Measurements from ENCODE around the gene SERP2. TPM values are rescaled to one million over a fixed set of nuclear protein-coding genes. Genes with fewer than 3 reads are reported as not detected.
A peak's percentile ranks its signal among the peaks of the same experiment; 100 is the strongest.
"Not testable (repeated sequence)": the region's sequence is repeated elsewhere in the genome, so short reads cannot be mapped to it uniquely, and the experiment has no call there.

The SERP2 gene
- 3.0 and 3.5 TPM in 2 replicates for total RNA-seq (2012; rRNA removed)

DNA sequence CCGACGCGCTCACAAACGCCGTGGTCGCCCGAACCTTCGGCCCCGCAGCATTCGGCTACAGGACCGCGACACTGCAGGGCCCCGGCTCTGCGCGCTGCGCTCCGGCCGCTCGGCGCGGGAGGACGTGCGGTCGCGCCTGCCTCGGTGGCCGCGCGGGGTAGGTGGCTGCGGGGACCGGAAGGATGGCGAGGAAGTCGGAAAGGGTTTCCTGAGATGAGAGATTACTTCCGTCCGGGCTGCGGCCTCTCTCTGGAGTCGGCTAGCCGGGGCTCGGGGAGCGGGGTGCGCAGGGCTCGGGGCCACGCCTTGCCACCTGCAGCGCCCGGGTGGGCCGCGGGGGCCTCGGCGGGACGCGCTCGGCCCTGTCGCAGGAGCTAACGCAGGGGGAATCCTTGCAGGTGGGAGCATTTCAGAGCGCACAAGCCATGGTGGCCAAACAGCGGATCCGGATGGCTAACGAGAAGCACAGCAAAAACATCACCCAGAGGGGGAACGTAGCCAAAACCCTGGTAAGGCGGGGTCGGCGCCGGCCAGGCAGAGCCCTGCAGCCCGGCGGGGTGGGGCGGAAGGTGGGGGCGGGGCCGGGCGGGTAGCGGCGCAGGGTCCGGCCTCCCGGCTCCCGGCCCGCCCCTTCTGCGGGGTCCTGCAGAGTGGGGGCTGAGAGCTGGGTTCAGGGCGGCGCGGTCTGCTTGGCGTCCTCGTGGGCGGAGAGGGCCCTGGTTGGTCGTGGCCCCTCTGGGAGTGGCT lies at the start of gene SERP2:
Gene SERP2, plus strand, starts transcription at position 224 of the 747 bp plus-strand sequence. Its CDS starts 202 bp downstream, at position 426.
- Histone ChIP-seq H3K36me3 (ENCODE audit: insufficient read depth, low read length) (no peaks in the 10 kb centered on the region), H3K9me3 (replicated peaks; ENCODE audit: low read length) (no peaks in the 10 kb centered on the region), H3K4me1 (ENCODE audit: control insufficient read depth, insufficient read depth, low read length) (peaks cover 16% of the 10 kb centered on the region), H3K4me2 (ENCODE audit: low read length) (peak within 1 kb of the TSS; percentile 98), H3K9ac (ENCODE audit: low read depth, low read length) (peak within 1 kb of the TSS; percentile 86), H3K27me3 (ENCODE audit: control insufficient read depth, insufficient read depth, low read length) (no peaks in the 10 kb centered on the region), H3K4me3 (ENCODE audit: low read length) (peak within 1 kb of the TSS; percentile 82)

GRCh38 chr13:44326961-44327360 lies 46.7 kb upstream of the SERP2 start:
- no peak overlapping the region for H3K4me2 ChIP-seq (ENCODE audit: low read length)
- H3K36me3 ChIP-seq (ENCODE audit: insufficient read depth, low read length) = no peaks in the 10 kb centered on the region

DNA sequence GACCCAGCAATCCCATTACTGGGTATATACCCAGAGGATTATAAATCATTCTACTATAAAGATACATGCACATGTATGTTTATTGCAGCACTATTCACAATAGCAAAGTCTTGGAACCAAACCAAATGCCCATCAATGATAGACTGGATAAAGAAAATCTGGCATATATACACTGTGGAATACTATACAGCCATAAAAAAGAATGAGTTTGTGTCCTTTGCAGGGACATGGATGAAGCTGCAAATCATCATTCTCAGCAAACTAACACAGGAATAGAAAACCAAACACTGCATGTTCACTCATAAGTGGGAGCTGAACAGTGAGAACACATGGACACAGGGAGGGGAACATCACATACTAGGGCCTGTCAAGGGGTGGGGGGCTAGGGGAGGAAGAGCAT lies 44.6 kb upstream of the SERP2 start:
- not testable (repeated sequence) for H3K4me3 ChIP-seq (ENCODE audit: low read length); H3K36me3 ChIP-seq (ENCODE audit: insufficient read depth, low read length); H3K27me3 ChIP-seq (ENCODE audit: control insufficient read depth, insufficient read depth, low read length); H3K4me2 ChIP-seq (ENCODE audit: low read length); H3K9me3 ChIP-seq (replicated peaks; ENCODE audit: low read length); H3K9ac ChIP-seq (ENCODE audit: low read depth, low read length)
- H3K4me1 ChIP-seq (ENCODE audit: control insufficient read depth, insufficient read depth, low read length) = peaks cover 14% of the 10 kb centered on the region

More at GRCh38 chr13:44326961-44327360, 46.7 kb upstream of the SERP2 start:
- Histone ChIP-seq H3K4me3 (ENCODE audit: low read length) (no peak overlapping the region), H3K4me1 (ENCODE audit: control insufficient read depth, insufficient read depth, low read length) (peaks cover 7% of the 10 kb centered on the region), H3K27me3 (ENCODE audit: control insufficient read depth, insufficient read depth, low read length) (no peaks in the 10 kb centered on the region), H3K9ac (ENCODE audit: low read depth, low read length) (no peak overlapping the region), H3K9me3 (replicated peaks; ENCODE audit: low read length) (no peaks in the 10 kb centered on the region)

- Histone ChIP-seq H3K4me1 (ENCODE audit: control insufficient read depth, insufficient read depth, low read length) (peaks cover 14% of the 10 kb centered on the region), H3K27me3 (ENCODE audit: control insufficient read depth, insufficient read depth, low read length) (no peaks in the 10 kb centered on the region), H3K9ac (ENCODE audit: low read depth, low read length) (no peak overlapping the region), H3K4me2 (ENCODE audit: low read length) (no peak overlapping the region), H3K9me3 (replicated peaks; ENCODE audit: low read length) (no peaks in the 10 kb centered on the region), H3K36me3 (ENCODE audit: insufficient read depth, low read length) (no peaks in the 10 kb centered on the region), H3K4me3 (ENCODE audit: low read length) (no peak overlapping the region)
Observed at GRCh38 chr13:44329909-44330545, 43.6 kb upstream of the SERP2 start.

DNA sequence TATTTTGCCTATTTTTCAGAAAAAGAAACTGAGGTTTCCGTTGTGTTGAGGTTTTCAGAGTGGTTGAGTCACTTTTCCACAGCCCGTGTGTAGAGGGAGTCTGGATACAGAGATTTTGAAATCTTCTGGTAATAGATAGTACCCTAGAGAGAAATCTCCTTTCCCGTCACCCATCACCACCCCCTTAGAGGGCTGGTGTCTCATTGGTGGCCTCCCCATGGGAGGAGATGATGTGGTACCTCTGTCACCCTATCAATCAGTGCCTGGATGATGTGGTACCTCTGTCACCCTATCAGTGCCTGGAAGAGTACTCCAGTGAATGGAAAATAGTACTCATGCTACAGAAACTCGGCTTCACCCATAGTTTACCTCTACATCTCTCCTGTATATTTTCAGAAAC lies 42.2 kb upstream of the SERP2 start:
- H3K9ac ChIP-seq (ENCODE audit: low read depth, low read length) = no peak overlapping the region
- no peaks in the 10 kb centered on the region for H3K36me3 ChIP-seq (ENCODE audit: insufficient read depth, low read length)
- H3K4me3 ChIP-seq (ENCODE audit: low read length) = no peak overlapping the region
- H3K27me3 ChIP-seq (ENCODE audit: control insufficient read depth, insufficient read depth, low read length) = no peaks in the 10 kb centered on the region
- H3K4me2 ChIP-seq (ENCODE audit: low read length) = peak overlapping the region; percentile 17
- no peaks in the 10 kb centered on the region for H3K9me3 ChIP-seq (replicated peaks; ENCODE audit: low read length)
- peaks cover 14% of the 10 kb centered on the region for H3K4me1 ChIP-seq (ENCODE audit: control insufficient read depth, insufficient read depth, low read length)

GRCh38 chr13:44331912-44332851 lies 41.4 kb upstream of the SERP2 start:
- Histone ChIP-seq H3K9me3 (replicated peaks; ENCODE audit: low read length) (no peaks in the 10 kb centered on the region), H3K36me3 (ENCODE audit: insufficient read depth, low read length) (no peaks in the 10 kb centered on the region), H3K9ac (ENCODE audit: low read depth, low read length) (no peak overlapping the region), H3K4me2 (ENCODE audit: low read length) (peak overlapping the region; percentile 17), H3K4me3 (ENCODE audit: low read length) (no peak overlapping the region), H3K4me1 (ENCODE audit: control insufficient read depth, insufficient read depth, low read length) (peaks cover 14% of the 10 kb centered on the region), H3K27me3 (ENCODE audit: control insufficient read depth, insufficient read depth, low read length) (no peaks in the 10 kb centered on the region)

DNA sequence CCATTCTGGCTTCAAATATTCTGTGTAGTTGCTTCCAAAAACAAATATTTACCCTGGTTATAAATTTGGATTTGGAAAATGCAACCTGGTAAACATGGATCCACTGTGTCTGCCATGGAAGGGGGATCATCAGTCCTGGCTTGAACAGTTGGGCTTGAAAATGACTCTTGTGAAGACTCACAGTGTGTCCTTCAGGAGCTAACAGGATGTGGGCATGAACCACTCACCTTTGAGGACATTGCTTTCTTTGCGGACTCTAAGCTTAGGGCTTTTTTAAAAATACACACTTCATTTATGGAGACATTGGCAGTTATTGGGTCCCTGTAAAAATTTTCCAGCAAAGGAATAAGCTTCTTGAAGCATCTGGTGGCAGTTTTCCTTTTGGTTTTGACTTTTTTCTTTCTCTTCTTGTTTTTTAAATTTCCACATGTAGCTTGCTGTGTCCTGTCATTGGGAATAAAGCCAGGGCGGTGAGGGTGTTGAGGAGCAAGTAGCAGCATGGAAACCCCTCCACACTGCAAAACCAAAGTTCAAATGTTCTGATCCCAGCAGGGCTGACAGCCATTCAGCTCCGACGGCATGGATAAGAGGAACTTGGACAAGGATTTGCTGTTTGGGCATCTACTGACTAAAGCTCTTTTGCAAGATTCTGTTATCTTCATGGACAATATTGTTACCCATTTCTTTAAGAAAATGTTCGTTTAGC lies 39.5 kb upstream of the SERP2 start:
- Histone ChIP-seq H3K4me3 (ENCODE audit: low read length) (no peak overlapping the region), H3K4me2 (ENCODE audit: low read length) (no peak overlapping the region), H3K4me1 (ENCODE audit: control insufficient read depth, insufficient read depth, low read length) (peaks cover 14% of the 10 kb centered on the region), H3K36me3 (ENCODE audit: insufficient read depth, low read length) (no peaks in the 10 kb centered on the region), H3K9me3 (replicated peaks; ENCODE audit: low read length) (no peaks in the 10 kb centered on the region), H3K27me3 (ENCODE audit: control insufficient read depth, insufficient read depth, low read length) (no peaks in the 10 kb centered on the region), H3K9ac (ENCODE audit: low read depth, low read length) (no peak overlapping the region)

DNA sequence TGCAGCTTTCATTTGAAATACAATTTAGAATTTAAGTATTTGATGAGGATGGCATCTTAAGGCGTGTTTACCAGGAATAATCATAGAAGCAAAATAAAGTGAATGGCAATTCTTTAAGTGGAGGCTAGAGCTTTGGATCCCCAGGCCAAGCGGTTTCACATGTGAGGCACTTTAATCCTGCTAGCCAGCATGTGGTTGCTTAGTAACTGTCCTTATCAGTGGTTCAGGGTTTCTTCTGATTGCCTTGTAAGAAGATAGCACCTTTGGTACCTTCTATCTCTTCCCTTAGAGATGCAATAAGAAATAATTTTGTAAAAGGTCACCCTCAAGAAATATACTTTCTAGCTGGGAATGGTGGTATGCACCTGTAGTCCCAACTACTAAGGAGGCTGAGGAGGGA lies 38.9 kb upstream of the SERP2 start:
- Histone ChIP-seq H3K4me2 (ENCODE audit: low read length) (no peak overlapping the region), H3K27me3 (ENCODE audit: control insufficient read depth, insufficient read depth, low read length) (no peaks in the 10 kb centered on the region), H3K36me3 (ENCODE audit: insufficient read depth, low read length) (no peaks in the 10 kb centered on the region), H3K9ac (ENCODE audit: low read depth, low read length) (no peak overlapping the region), H3K9me3 (replicated peaks; ENCODE audit: low read length) (no peaks in the 10 kb centered on the region), H3K4me1 (ENCODE audit: control insufficient read depth, insufficient read depth, low read length) (peaks cover 14% of the 10 kb centered on the region), H3K4me3 (ENCODE audit: low read length) (no peak overlapping the region)

DNA sequence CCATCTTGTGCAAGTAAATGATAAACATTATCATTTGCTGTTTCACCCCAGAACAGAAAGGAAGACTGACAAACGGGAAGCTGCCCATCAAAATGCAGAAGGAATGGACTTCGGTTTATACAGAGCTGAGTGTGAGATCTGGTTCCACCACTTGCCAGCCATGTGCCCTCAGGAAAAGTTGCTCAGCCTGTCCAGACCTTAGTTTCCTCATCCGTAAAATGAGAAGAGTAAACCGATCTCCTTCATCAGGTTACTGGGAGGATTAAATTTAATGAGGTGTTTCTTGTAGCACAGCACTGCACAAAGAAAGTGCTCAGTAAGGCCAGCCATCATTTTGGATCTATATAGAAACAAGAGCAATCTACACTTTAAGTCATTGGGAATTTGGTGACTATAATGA lies 36.7 kb upstream of the SERP2 start:
- Histone ChIP-seq H3K4me1 (ENCODE audit: control insufficient read depth, insufficient read depth, low read length) (peaks cover 7% of the 10 kb centered on the region), H3K4me2 (ENCODE audit: low read length) (no peak overlapping the region), H3K9me3 (replicated peaks; ENCODE audit: low read length) (no peaks in the 10 kb centered on the region), H3K36me3 (ENCODE audit: insufficient read depth, low read length) (no peaks in the 10 kb centered on the region), H3K4me3 (ENCODE audit: low read length) (no peak overlapping the region), H3K9ac (ENCODE audit: low read depth, low read length) (no peak overlapping the region), H3K27me3 (ENCODE audit: control insufficient read depth, insufficient read depth, low read length) (no peaks in the 10 kb centered on the region)

DNA sequence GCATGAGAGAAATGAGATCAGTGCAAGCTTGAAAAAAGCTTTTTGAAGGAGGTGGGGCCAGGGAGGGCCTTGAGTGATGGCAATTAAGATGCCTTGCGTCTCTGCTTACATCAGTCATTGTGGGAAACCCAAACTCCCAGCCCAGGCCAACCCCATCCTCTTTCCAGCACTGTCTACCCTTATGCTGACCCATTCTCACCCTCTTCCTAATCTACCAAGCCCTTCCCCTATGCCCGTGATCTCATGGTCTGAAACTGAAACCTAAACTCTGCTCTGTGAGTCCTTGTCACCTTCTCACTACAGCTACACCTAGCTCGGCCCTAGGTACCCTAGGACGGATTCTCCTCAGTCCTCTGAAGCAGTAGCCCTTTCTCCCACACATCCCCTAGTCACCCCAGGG lies 36.0 kb upstream of the SERP2 start:
- Histone ChIP-seq H3K4me2 (ENCODE audit: low read length) (no peak overlapping the region), H3K9ac (ENCODE audit: low read depth, low read length) (no peak overlapping the region), H3K27me3 (ENCODE audit: control insufficient read depth, insufficient read depth, low read length) (no peaks in the 10 kb centered on the region), H3K9me3 (replicated peaks; ENCODE audit: low read length) (no peaks in the 10 kb centered on the region), H3K4me1 (ENCODE audit: control insufficient read depth, insufficient read depth, low read length) (peaks cover under 1% of the 10 kb centered on the region), H3K4me3 (ENCODE audit: low read length) (no peak overlapping the region), H3K36me3 (ENCODE audit: insufficient read depth, low read length) (no peaks in the 10 kb centered on the region)

DNA sequence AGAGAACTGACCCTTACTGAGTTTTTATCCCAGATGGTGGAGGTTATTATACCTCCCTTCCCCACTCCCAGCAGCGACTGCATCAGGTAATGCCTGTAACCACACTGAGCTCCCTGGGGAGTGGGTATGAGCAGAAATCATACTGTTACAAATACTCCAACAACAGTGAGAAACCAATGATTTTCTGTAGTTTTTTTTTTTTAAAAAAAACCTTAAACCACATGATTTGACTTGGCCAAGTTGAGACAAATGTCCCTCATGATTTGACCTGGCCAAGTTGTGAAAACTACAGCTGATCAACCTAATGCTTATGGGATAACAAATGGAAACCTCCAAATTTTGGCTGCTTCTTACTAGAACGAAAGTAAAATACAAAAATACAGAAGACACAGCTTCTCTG lies 33.1 kb upstream of the SERP2 start:
- Histone ChIP-seq H3K27me3 (ENCODE audit: control insufficient read depth, insufficient read depth, low read length) (no peaks in the 10 kb centered on the region), H3K4me2 (ENCODE audit: low read length) (no peak overlapping the region), H3K4me3 (ENCODE audit: low read length) (no peak overlapping the region), H3K9me3 (replicated peaks; ENCODE audit: low read length) (no peaks in the 10 kb centered on the region), H3K4me1 (ENCODE audit: control insufficient read depth, insufficient read depth, low read length) (no peaks in the 10 kb centered on the region), H3K36me3 (ENCODE audit: insufficient read depth, low read length) (no peaks in the 10 kb centered on the region), H3K9ac (ENCODE audit: low read depth, low read length) (no peak overlapping the region)
